Muscle of leg (tissue), 11 donors: ENCODE data around the gene ODAPH. TPM values are rescaled to one million over a fixed set of nuclear protein-coding genes. Genes with fewer than 3 reads are reported as not detected.

Experiments
- DNase-seq: peaks from one replicate; pipeline ENCODE4 v3.0.0; 2013
- H3K27ac ChIP-seq: one replicate; pipeline ENCODE4 v1.5.1; 2013; ENCODE audit warnings: mild to moderate bottlenecking, low read length, control low read depth
- H3K27me3 ChIP-seq: one replicate; pipeline ENCODE4 v1.6.1; 2013; ENCODE audit warnings: low read length; ENCODE audit not compliant: control insufficient read depth, insufficient read depth
- H3K36me3 ChIP-seq: one replicate; pipeline ENCODE4 v1.6.1; 2013; ENCODE audit warnings: low read length; ENCODE audit not compliant: control insufficient read depth, insufficient read depth
- H3K4me1 ChIP-seq: one replicate; pipeline ENCODE4 v1.6.1; 2013; ENCODE audit warnings: low read length; ENCODE audit not compliant: control insufficient read depth, insufficient read depth
- H3K4me3 ChIP-seq: one replicate; pipeline ENCODE4 v1.5.1; 2013; ENCODE audit warnings: low read length, control low read depth
- H3K9me3 ChIP-seq: replicated peaks from 2 replicates; pipeline ENCODE4 v1.6.1; 2013; ENCODE audit warnings: low read depth, low read length; ENCODE audit not compliant: control insufficient read depth
- WGBS: methylation state at CpG from one replicate; pipeline ENCODE4 v1.1.5; 2013; ENCODE audit warnings: missing lambda C conversion rate; ENCODE audit not compliant: insufficient coverage; 5-methylcytosine and 5-hydroxymethylcytosine counted together
- polyA plus RNA-seq, 8 donors: library from polyadenylated mRNA; unstranded; fragments of 120-200 nt; gene quantifications; one replicate each; pipeline versions ENCODE4 v1.2.1 to v1.2.3, GENCODE V29; 2013; ENCODE audit warnings: inconsistent platforms in 1 of 8, low replicate concordance in 1 of 8; ENCODE audit not compliant: insufficient read length in 8 of 8, insufficient read depth in 1 of 8
- total RNA-seq: library from RNA; stranded (reverse); fragments of 120-200 nt; gene quantifications from one replicate; pipeline ENCODE4 v1.2.4, GENCODE V29; 2013

ODAPH gene
- total and polyA plus RNA-seq, 9 donors: 0.18 to 0.22 TPM; not detected in 7

GRCh38 chr4:75567725-75568124, 11.9 kb downstream of the ODAPH start:
- Histone ChIP-seq H3K27me3 (no peaks in the 10 kb centered on the region), H3K36me3 (no peaks in the 10 kb centered on the region), H3K4me3 (no peak overlapping the region), H3K27ac (no peak overlapping the region), H3K9me3 (no peaks in the 10 kb centered on the region), H3K4me1 (no peaks in the 10 kb centered on the region)
- 79% methylated on average over 2 of the region's 2 CpGs for WGBS
- no peak for DNase-seq

- no peaks in the 10 kb centered on the region for H3K4me1 ChIP-seq
- no peak for DNase-seq
- H3K4me3 ChIP-seq: no peak overlapping the region
- H3K9me3 ChIP-seq: no peaks in the 10 kb centered on the region
- 73% methylated on average over 2 of the region's 2 CpGs for WGBS
- no peak overlapping the region for H3K27ac ChIP-seq
- no peaks in the 10 kb centered on the region for H3K36me3 ChIP-seq
- H3K27me3 ChIP-seq: no peaks in the 10 kb centered on the region
Observed at GRCh38 chr4:75584067-75584466, 28.2 kb downstream of the ODAPH start.

DNA sequence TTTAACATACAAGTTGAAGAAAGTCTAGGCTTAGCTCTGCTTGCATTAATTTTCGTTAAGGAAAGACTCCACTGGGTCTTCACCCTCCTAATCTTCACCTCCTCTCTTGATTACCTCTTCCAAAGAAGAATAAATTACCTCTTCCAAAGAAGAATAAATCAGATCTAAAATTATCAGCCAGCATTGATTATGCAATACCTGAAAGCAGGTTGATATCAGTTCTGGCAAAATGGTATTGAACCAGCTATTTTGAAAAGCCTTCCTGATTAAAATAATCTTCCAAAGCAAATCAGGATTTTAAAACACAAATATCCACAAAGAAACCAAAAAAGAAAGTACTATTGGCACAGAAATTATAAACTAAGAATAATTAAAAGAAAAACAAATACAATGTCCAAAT, 37.5 kb downstream of the ODAPH start:
- Histone ChIP-seq H3K36me3 (no peaks in the 10 kb centered on the region), H3K4me3 (no peak overlapping the region), H3K27ac (no peak overlapping the region), H3K27me3 (no peaks in the 10 kb centered on the region), H3K4me1 (no peaks in the 10 kb centered on the region), H3K9me3 (no peaks in the 10 kb centered on the region)
- no peak for DNase-seq
- no CpG with 5 or more reads among the region's 1 CpG for WGBS

- no CpG with 5 or more reads among the region's 3 CpGs for WGBS
- no peak for DNase-seq
- H3K27me3 ChIP-seq: no peaks in the 10 kb centered on the region
- H3K27ac ChIP-seq: no peak overlapping the region
- no peaks in the 10 kb centered on the region for H3K9me3 ChIP-seq
- no peaks in the 10 kb centered on the region for H3K36me3 ChIP-seq
- no peaks in the 10 kb centered on the region for H3K4me1 ChIP-seq
- H3K4me3 ChIP-seq: no peak overlapping the region
Observed at GRCh38 chr4:75596061-75596460, 40.2 kb downstream of the ODAPH start.

DNA sequence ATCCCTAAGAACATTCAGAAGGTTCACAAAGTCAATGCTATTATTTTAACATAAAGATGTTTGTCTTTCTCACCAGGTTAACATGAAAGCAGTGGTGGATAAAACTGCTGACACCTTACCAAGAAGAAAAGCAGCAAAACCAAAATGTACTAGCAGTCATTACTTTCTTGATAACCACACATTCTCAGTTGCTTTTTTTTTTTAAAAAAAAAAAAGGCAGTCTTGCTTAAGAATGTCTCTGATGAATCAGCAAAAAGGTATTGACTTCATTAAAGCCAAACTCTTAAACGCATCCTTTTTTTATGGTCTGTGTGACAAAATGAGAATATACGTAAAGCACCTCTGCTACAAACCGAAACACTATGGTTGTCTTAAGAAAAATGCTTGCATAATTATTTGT, 42.5 kb downstream of the ODAPH start:
- Histone ChIP-seq H3K9me3 (no peaks in the 10 kb centered on the region), H3K4me3 (no peak overlapping the region), H3K36me3 (no peaks in the 10 kb centered on the region), H3K4me1 (no peaks in the 10 kb centered on the region), H3K27me3 (no peaks in the 10 kb centered on the region), H3K27ac (no peak overlapping the region)
- DNase-seq: no peak
- WGBS: no CpG with 5 or more reads among the region's 3 CpGs

DNA sequence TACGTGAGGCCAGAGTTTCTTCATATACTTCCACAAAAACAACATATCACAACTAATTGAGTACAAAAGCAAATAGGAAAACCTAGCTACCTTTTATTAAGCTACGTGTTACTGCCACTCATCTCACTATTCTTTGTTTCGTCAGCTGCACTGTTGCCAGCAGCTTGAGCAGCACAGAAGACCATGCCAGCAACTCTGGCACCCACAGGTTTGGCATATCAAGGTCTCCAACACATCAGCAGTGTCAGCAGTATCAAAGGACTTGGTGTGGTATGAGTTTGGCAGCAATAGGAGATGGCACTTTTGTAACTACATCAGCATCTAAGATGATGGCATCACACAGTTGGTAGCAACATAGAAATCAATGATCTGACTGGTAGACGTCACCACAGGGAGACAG, 43.8 kb downstream of the ODAPH start:
- Histone ChIP-seq H3K36me3 (no peaks in the 10 kb centered on the region), H3K4me3 (no peak overlapping the region), H3K27ac (no peak overlapping the region), H3K9me3 (no peaks in the 10 kb centered on the region), H3K27me3 (no peaks in the 10 kb centered on the region), H3K4me1 (no peaks in the 10 kb centered on the region)
- 100% methylated on average over 1 of the region's 4 CpGs for WGBS
- DNase-seq: no peak

DNA sequence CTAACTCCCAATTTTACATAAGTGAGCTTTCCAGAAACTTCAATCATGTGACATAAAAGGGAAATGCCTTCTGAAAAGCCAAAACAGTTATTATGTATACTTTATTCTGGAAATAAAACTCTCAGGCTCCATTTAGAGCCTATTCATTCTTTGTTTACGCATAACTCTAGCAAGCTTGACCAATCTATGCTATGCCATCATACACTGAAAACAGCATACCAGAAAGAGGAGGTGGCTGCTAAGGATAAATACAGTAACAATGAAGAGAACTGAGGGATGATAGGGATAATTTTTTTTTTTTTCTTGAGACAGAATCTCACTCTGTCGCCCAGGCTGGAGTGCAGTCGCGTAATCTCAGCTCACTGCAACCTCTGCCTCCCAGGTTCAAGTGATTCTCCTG, 50.1 kb downstream of the ODAPH start:
- no peak for DNase-seq
- H3K4me1 ChIP-seq: no peaks in the 10 kb centered on the region
- no peak overlapping the region for H3K27ac ChIP-seq
- no peaks in the 10 kb centered on the region for H3K27me3 ChIP-seq
- H3K9me3 ChIP-seq: no peaks in the 10 kb centered on the region
- H3K4me3 ChIP-seq: no peak overlapping the region
- no CpG with 5 or more reads among the region's 4 CpGs for WGBS
- no peaks in the 10 kb centered on the region for H3K36me3 ChIP-seq

DNA sequence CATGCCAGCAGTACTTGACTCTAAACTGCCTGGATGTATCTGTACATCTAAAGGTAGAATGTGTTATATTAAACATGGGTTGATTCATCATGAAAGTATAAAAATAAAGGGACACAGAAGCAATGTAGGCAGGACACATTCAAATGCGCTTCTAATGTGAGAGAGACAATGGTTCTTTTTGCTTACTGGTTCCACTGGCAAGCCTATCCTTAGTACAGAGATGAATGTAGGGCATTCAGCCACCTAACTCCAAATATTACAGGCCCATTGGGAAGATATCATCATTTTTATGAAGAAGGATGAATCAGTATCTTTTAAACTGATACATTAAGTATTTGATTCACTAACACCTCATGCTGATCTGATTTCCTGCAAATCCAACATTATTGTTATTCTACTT, 56.4 kb downstream of the ODAPH start:
- Histone ChIP-seq H3K36me3 (no peaks in the 10 kb centered on the region), H3K4me1 (no peaks in the 10 kb centered on the region), H3K9me3 (peaks cover 2% of the 10 kb centered on the region), H3K27ac (no peak overlapping the region), H3K27me3 (no peaks in the 10 kb centered on the region), H3K4me3 (no peak overlapping the region)
- no CpG with 5 or more reads among the region's 1 CpG for WGBS
- no peak for DNase-seq

Other genes with a start within 250 kb of the ODAPH start
- 19.2 TPM for gene RCHY1, start 41.7 kb upstream of the ODAPH start, total RNA-seq
- gene RCHY1, start 41.7 kb upstream of the ODAPH start, polyA plus RNA-seq: 10 to 100 TPM; 23.7 to 34.1 (median 27.7) TPM
- gene THAP6, start 41.6 kb upstream of the ODAPH start, total RNA-seq: 16.1 TPM
- gene THAP6, start 41.6 kb upstream of the ODAPH start, polyA plus RNA-seq: 10 to 100 TPM; 10.5 to 16.6 (median 12.2) TPM
- 0.22 TPM for gene CDKL2, start 74.5 kb downstream of the ODAPH start, total RNA-seq
- under 1 TPM; 0.08 to 0.26 (median 0.15) TPM for gene CDKL2, start 74.5 kb downstream of the ODAPH start, polyA plus RNA-seq
- gene G3BP2, start 117.3 kb downstream of the ODAPH start, total RNA-seq: 116 TPM
- 100 to 1,000 TPM in 7 of 8 donors, 10 to 100 TPM in 1; 97.7 to 180 (median 161) TPM for gene G3BP2, start 117.3 kb downstream of the ODAPH start, polyA plus RNA-seq
- gene USO1, start 168.5 kb downstream of the ODAPH start, total RNA-seq: 187 TPM
- gene USO1, start 168.5 kb downstream of the ODAPH start, polyA plus RNA-seq: 100 to 1,000 TPM; 145 to 209 (median 174) TPM